ENCODE results near the gene CCDC150. TPM values are rescaled to one million over a fixed set of nuclear protein-coding genes. Genes with fewer than 3 reads are reported as not detected.

The CCDC150 gene
- total RNA-seq, 1 donor from 2014 or later = 0.66 TPM

- H3K27ac ChIP-seq (replicated peaks) = no peak overlapping the region
- intact Hi-C loops (cut with micrococcal nuclease) = no loop called here
- no peaks in the 10 kb centered on the region for H3K36me3 ChIP-seq
- no peak for TF ChIP-seq CTCF (IDR thresholded peaks at IDR 0.05; ENCODE audit: borderline replicate concordance)
- H3K4me3 ChIP-seq = no peak overlapping the region
- H3K27me3 ChIP-seq (ENCODE audit: low read depth) = no peaks in the 10 kb centered on the region
- H3K4me1 ChIP-seq = peaks cover 5% of the 10 kb centered on the region
- DNase-seq = no peak
- no peaks in the 10 kb centered on the region for H3K9me3 ChIP-seq (replicated peaks)
These were observed 28.7 kb upstream of the CCDC150 start for GRCh38 chr2:196610796-196611195.

DNA sequence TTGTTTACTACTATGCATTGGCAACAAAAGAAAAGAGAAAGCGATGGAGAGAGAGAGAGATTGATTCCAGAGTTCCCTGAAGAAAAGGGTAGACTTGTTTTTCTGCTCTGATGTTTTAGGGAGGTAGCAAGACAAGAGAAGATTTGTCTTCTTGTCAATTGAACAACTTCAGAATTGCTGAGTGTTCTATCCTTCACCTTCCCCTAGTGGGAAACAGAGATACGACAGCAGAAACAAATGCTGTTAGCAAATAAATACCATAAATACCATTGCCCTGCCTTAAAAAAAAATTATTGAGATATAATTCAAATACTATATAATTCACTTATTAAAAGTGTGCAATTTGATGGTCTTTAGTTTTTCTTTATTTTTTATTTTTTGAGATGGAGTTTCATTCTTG is 26.2 kb upstream of the CCDC150 start:
- no peak for TF ChIP-seq CTCF (IDR thresholded peaks at IDR 0.05; ENCODE audit: borderline replicate concordance)
- Histone ChIP-seq H3K4me1 (no peaks in the 10 kb centered on the region), H3K27ac (replicated peaks) (no peak overlapping the region), H3K27me3 (ENCODE audit: low read depth) (no peaks in the 10 kb centered on the region), H3K9me3 (replicated peaks) (no peaks in the 10 kb centered on the region), H3K4me3 (no peak overlapping the region), H3K36me3 (no peaks in the 10 kb centered on the region)
- intact Hi-C loops (cut with micrococcal nuclease) = no loop called here
- no peak for DNase-seq

- peaks cover 4% of the 10 kb centered on the region for H3K27me3 ChIP-seq (ENCODE audit: low read depth)
- H3K9me3 ChIP-seq (replicated peaks) = no peaks in the 10 kb centered on the region
- H3K36me3 ChIP-seq = no peaks in the 10 kb centered on the region
- no peak for TF ChIP-seq CTCF (IDR thresholded peaks at IDR 0.05; ENCODE audit: borderline replicate concordance)
- intact Hi-C loops (cut with micrococcal nuclease) = no loop called here
- H3K27ac ChIP-seq (replicated peaks) = no peak overlapping the region
- DNase-seq = no peak
- no peak overlapping the region for H3K4me3 ChIP-seq
- no peaks in the 10 kb centered on the region for H3K4me1 ChIP-seq
These were observed 22.1 kb upstream of the CCDC150 start for GRCh38 chr2:196617430-196617829.

GRCh38 chr2:196618661-196619060 is 20.9 kb upstream of the CCDC150 start:
- Histone ChIP-seq H3K4me1 (no peaks in the 10 kb centered on the region), H3K36me3 (no peaks in the 10 kb centered on the region), H3K27ac (replicated peaks) (no peak overlapping the region), H3K27me3 (ENCODE audit: low read depth) (peaks cover 4% of the 10 kb centered on the region), H3K9me3 (replicated peaks) (no peaks in the 10 kb centered on the region), H3K4me3 (no peak overlapping the region)
- TF ChIP-seq CTCF (IDR thresholded peaks at IDR 0.05; ENCODE audit: borderline replicate concordance) = no peak
- intact Hi-C loops (cut with micrococcal nuclease) = no loop called here
- DNase-seq = no peak

GRCh38 chr2:196630531-196630930 is 9.0 kb upstream of the CCDC150 start:
- intact Hi-C loops (cut with micrococcal nuclease) = no loop called here
- TF ChIP-seq CTCF (IDR thresholded peaks at IDR 0.05; ENCODE audit: borderline replicate concordance) = no peak
- no peak overlapping the region for H3K27ac ChIP-seq (replicated peaks)
- peaks cover 14% of the 10 kb centered on the region for H3K9me3 ChIP-seq (replicated peaks)
- H3K4me3 ChIP-seq = no peak overlapping the region
- no peak for DNase-seq
- H3K4me1 ChIP-seq = no peaks in the 10 kb centered on the region
- no peaks in the 10 kb centered on the region for H3K27me3 ChIP-seq (ENCODE audit: low read depth)
- H3K36me3 ChIP-seq = no peaks in the 10 kb centered on the region

- no peaks in the 10 kb centered on the region for H3K27me3 ChIP-seq (ENCODE audit: low read depth)
- H3K9me3 ChIP-seq (replicated peaks) = peaks cover 13% of the 10 kb centered on the region
- intact Hi-C loops (cut with micrococcal nuclease) = no loop called here
- no peak overlapping the region for H3K4me3 ChIP-seq
- H3K36me3 ChIP-seq = no peaks in the 10 kb centered on the region
- no peak for TF ChIP-seq CTCF (IDR thresholded peaks at IDR 0.05; ENCODE audit: borderline replicate concordance)
- no peak overlapping the region for H3K27ac ChIP-seq (replicated peaks)
- H3K4me1 ChIP-seq = peaks cover 6% of the 10 kb centered on the region
- no peak for DNase-seq
These were observed 4.4 kb upstream of the CCDC150 start for GRCh38 chr2:196635156-196635555.

Data from left ventricle myocardium inferior (tissue), 1 donor.